ENCODE results near the gene NDUFA3.

GRCh38 chr19:54149021-54149812, 46.6 kb downstream of the NDUFA3 start:
- TF ChIP-seq CTCF (IDR thresholded peaks at IDR 0.05; ENCODE audit: poor library complexity, severe bottlenecking) = no peak
- TF ChIP-seq POLR2AphosphoS5 (IDR thresholded peaks at IDR 0.05) = no peak
- TF ChIP-seq EZH2 (IDR thresholded peaks at IDR 0.05; ENCODE audit: borderline replicate concordance, insufficient read depth, low read length, poor library complexity, severe bottlenecking) = no peak
- no peak for TF ChIP-seq REST (IDR thresholded peaks at IDR 0.05; ENCODE audit: borderline replicate concordance)
- no peak for TF ChIP-seq EP300 (conservative IDR thresholded peaks at IDR 0.05; ENCODE audit: poor library complexity, severe bottlenecking)
- TF ChIP-seq RAD21 (conservative IDR thresholded peaks at IDR 0.05) = no peak
- TF ChIP-seq TAF1 (IDR thresholded peaks at IDR 0.05; ENCODE audit: low read depth) = no peak
- TF ChIP-seq SMC3 (conservative IDR thresholded peaks at IDR 0.05; ENCODE audit: poor library complexity) = no peak
- no peak for TF ChIP-seq MXI1 (conservative IDR thresholded peaks at IDR 0.05; ENCODE audit: poor library complexity, severe bottlenecking)

Measured in neural cell (in vitro differentiated cells).